GM19193 (cell line): ENCODE data around the gene ADNP2.

ENCODE experiments used
- POLR2A ChIP-seq: IDR thresholded peaks from 4 replicates; pipeline ENCODE4 v1.6.1; 2011; ENCODE audit not compliant: insufficient read depth, insufficient read length; ENCODE audit errors: extremely low read depth

The ADNP2 gene

DNA sequence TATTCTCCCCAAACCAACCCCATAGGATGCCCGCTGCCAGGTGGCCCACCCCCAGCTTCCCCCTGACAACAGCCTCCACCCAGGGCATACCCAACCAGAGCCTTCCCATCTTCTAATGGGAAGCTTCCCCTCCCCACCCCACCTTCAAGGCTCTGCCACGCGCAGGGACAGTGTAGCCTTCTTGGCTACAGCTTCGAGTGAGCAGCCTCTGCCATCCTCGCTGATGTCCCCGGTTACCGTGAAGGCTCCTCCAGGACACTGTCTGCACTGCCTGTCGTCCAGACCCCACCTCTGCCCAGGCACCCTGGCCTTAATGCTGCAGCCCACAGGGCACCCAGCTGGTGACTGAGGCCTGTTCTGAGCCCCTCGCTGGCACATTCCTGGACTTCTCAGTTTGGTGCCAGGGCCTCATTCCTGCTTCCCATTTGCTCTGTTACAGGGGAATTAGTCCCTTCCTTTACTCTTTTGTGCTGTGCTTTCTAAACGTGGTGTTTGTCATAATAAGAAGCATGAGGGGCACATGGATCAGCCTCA, 13.0 kb upstream of the ADNP2 start:
- TF ChIP-seq POLR2A = no peak

DNA sequence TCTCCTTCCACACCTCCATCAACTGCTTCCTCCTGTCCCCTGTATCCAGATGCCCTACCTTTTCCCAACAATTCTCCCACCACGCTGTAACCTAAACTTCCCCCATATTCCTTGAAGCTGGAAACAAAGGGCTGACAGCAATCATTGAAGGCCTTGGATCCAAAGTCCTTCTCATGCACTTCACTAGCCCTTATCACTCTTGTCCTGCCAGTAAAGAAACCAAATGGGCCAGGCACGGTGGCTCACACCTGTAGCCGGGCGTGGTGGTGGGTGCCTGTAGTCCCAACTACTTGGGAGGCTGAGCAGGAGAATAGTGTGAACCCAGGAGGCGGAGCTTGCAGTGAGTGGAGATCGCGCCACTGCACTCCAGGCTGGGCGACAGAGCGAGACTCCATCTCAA, 11.9 kb upstream of the ADNP2 start:
- TF ChIP-seq POLR2A = no peak

DNA sequence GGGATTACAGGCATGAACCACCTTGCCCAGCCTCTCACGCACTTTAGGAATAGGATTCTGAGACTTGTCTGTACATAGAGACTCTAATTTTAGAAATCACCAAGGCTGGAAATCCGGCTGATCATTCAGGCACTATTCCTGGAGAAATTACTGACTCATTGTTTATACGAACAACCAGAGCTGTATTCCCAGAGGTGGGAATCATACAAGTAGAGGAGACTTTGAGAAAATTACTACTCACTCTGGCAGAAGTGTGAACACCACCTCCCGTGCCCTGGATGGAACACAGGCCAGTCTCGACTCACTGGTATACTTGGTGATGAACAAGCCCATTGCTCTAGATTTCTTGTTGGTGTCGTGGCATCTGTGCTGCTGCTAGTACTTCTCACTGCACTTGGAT, 5.8 kb upstream of the ADNP2 start:
- TF ChIP-seq POLR2A = no peak

GRCh38 chr18:80104364-80104779, 4.7 kb upstream of the ADNP2 start:
- TF ChIP-seq POLR2A = no peak

DNA sequence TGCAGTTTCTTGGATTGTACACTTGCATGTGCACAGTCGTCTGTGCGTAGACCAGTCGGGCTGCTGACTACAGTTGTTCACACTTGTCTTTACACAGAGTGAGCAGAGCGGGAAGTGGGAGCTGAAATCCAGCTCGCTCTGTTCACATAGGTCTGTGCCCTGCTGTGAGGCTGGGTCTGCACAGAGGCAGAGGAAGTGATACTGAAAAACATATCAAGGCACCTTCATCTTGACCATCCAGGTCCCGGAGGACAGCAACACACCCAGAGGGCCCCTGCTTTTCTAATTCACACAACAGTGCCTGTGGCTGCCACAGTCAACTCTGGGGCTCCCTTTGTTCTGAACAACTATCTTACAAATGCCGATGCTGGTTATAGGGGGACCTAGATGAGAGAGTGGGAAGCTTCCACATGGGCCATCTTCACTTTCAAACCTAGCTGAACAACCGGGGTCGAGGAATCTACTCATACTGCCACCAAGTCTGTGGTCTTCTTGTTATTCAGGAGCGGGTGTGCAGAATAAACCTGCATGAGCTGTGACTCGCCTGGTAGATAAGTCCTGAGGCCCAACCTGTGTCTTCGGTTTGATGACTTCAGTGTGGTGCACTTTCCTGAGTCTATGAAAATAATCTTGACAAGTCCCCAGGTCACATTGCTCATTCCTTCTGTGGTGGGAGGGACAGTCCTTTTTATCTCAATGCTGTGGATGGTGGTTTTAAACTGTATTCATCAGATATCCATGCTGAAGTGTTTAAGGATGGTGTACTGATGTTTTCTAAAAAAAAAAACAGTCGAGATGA, 3.5 kb upstream of the ADNP2 start:
- no peak for TF ChIP-seq POLR2A

DNA sequence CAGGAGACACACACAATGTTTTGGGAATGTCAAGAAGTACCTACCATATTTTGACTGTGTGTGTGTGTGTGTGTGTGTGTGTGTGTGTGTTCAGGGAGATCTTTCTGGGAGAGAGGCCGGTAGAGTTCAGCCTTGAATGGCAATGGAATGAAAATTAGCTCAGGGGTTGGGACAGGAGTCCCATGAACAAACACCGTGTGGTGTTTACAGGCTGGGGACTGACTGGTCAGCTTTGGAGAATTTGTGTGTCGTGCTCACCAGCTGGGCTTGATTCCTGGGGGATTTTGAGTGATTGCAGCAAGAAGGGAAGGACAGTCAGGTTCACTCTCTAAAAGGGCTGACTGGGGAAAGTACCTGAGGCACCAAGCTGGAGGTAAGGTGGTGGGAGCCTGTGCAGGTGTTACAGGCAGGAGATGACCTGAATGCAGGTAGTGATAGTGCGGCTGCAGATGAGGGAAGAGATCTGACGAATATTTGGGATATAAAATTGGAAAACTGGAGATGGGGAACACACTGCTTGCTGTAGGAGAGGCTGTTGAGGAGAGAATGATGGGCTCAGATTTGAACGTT, 2.5 kb upstream of the ADNP2 start:
- no peak for TF ChIP-seq POLR2A

DNA sequence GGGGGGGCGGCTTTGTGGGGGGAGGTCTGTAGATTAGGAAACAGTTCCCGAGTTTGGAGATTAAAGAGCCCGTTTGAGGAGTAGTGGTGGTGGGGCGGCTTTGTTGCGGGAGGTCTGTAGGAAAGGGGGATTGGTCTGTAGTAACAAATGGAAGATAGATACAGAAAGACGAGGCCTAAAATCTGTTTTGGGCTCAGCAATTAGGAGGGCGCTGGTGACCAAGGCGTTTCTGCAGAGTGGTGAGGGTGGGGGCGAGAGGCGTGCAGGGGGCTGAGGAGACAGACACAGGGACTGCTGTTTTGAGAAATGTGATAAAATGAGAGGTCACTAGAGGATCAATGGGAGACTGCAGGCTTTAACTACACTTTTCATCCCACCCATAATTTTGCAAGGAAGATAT, 1.6 kb upstream of the ADNP2 start:
- TF ChIP-seq POLR2A = no peak

GRCh38 chr18:80108121-80108536, 933 bp upstream of the ADNP2 start:
- TF ChIP-seq POLR2A = no peak

DNA sequence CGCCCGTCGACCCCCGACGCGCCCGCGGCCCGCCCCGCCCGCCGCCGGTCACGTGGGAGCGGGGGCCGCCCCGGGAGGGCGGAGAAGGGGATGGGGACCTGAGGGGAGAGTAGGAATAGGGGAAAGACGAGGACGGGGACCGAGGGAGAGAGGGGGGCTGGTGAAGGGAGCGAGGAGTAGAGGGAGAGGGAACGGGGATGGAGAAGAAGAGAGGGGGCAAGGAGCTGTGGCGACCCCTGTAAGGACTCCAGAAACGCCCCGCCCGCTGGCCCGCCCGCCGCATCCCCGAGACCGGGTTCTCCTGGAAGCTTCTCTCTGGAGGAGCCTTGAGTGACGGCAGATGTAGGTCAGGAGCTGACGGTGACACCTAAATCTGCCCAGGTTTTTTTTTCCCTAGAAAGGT, 615 bp downstream of the ADNP2 start:
- TF ChIP-seq POLR2A = no peak

DNA sequence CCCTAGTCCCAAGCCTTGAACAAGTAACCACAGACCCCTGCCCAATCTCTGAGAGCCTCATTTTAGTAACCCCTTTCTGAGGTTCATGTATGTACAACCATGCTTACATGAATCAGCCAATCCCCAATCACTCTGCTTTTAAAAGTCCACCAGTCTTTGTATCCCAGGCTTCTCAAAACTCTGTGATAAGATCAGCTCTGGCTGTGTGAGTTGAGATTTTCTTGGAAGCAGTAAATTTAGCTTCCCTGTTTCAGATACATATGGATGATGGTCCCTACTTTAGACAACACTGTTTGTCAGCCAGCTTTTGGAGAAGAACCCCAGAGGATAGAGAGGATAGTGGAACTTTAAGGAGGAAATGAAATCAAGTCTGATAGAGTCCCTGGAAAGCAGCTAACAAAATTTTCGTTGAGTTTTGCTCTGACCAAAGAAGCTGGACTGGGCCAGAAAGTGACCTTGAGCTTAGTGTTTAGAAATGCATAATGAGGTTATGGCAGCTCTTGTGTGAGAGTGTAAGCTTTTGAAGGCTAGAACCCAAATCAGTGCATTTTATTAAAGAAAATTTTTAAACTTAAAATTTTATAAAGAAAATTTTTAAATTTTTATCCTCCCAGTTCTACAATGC, 3.7 kb downstream of the ADNP2 start:
- TF ChIP-seq POLR2A = no peak

DNA sequence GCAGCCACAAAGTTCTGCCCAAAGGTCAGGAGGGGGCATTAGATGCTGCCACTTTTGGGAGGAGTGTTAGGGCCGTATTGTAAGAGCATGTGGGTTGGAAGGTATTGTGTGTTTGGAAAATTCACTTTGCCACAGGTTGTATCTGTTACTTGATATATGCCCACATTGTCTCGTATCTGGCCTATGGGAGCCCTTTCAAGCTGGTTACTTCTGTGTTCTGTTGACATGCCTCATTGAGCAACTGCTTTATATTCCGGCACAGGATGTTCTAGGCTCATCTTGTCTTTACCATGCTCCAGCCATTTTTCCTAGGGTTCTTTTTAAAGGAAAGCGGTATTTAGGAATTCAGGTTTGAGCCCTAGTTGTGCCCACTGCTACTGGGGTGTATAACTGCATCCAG, 6.0 kb downstream of the ADNP2 start:
- TF ChIP-seq POLR2A = no peak

DNA sequence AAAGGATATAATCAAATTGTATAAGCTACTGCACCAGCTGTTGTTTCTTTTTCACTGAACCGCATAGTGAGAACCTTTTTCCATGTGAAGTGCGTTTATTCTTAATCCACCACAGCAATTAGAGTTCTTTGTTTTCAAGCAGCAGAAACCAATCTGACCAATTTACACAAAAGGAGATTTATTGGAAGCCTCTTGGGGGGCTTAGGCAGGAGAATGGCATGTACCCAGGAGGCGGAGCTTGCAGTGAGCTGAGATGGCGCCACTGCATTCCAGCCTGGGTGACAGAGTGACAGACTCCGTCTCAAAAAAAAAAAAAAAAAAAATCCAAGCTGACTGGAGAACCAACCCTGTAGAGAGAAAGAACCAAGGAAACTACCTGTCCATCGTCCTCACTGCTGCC, 10.0 kb downstream of the ADNP2 start:
- TF ChIP-seq POLR2A = no peak

- no peak for TF ChIP-seq POLR2A
These were observed 11.9 kb downstream of the ADNP2 start for GRCh38 chr18:80120932-80121331.

- no peak for TF ChIP-seq POLR2A
These were observed 15.1 kb downstream of the ADNP2 start for GRCh38 chr18:80124131-80124530.

GRCh38 chr18:80126797-80127196, 17.7 kb downstream of the ADNP2 start:
- no peak for TF ChIP-seq POLR2A

GRCh38 chr18:80127635-80128034, 18.6 kb downstream of the ADNP2 start:
- TF ChIP-seq POLR2A = no peak
